Mesothelial cell of epicardium (in vitro differentiated cells): ENCODE data around the gene OPCML. TPM values are rescaled to one million over a fixed set of nuclear protein-coding genes. Genes with fewer than 3 reads are reported as not detected.
A peak's percentile ranks its signal among the peaks of the same experiment; 100 is the strongest.

Source experiments
- DNase-seq, 2 experiments: peaks; one replicate each; pipeline ENCODE4 v3.0.0; 2021; ENCODE audit warnings: low spot score in 2 of 2; ENCODE audit not compliant: unreplicated experiment in 2 of 2
- H3K27ac Mint-ChIP-seq: 2 replicates; pipeline ENCODE4 v1.8.0; 2021; ENCODE audit warnings: mixed read lengths
- H3K27me3 Mint-ChIP-seq: 2 replicates; pipeline ENCODE4 v1.8.0; 2021; ENCODE audit warnings: low read depth, mixed read lengths
- H3K36me3 Mint-ChIP-seq: 2 replicates; pipeline ENCODE4 v1.8.0; 2021; ENCODE audit warnings: mixed read lengths
- H3K4me1 Mint-ChIP-seq: 2 replicates; pipeline ENCODE4 v1.8.0; 2021; ENCODE audit warnings: mixed read lengths
- H3K4me3 Mint-ChIP-seq: 2 replicates; pipeline ENCODE4 v1.8.0; 2021; ENCODE audit warnings: mild to moderate bottlenecking, moderate library complexity, mixed read lengths
- H3K9me3 Mint-ChIP-seq: 2 replicates; pipeline ENCODE4 v1.8.0; 2021; ENCODE audit warnings: mixed read lengths
- CTCF ChIP-seq: fragments of 200-600 bp; sonication (generic); IDR thresholded peaks from one replicate; pipeline ENCODE4 v1.5.0; 2021; ENCODE audit warnings: antibody characterized with exemption; ENCODE audit not compliant: unreplicated experiment
- total RNA-seq: library from RNA; stranded (reverse); gene quantifications from 3 replicates; pipeline ENCODE4 v1.2.1, GENCODE V29; 2021

The OPCML gene
- total RNA-seq, 1 donor from 2014 or later = 3.0 TPM

- Mint-ChIP-seq H3K27ac (no peak overlapping the region), H3K27me3 (peaks cover 79% of the 10 kb centered on the region), H3K4me1 (no peaks in the 10 kb centered on the region), H3K9me3 (no peaks in the 10 kb centered on the region), H3K36me3 (no peaks in the 10 kb centered on the region), H3K4me3 (no peak overlapping the region)
- TF ChIP-seq CTCF = peak; percentile 95
- DNase-seq = peak; percentile 29 to 76
Measured at GRCh38 chr11:133134314-133135173, 397.8 kb downstream of the OPCML start.

DNA sequence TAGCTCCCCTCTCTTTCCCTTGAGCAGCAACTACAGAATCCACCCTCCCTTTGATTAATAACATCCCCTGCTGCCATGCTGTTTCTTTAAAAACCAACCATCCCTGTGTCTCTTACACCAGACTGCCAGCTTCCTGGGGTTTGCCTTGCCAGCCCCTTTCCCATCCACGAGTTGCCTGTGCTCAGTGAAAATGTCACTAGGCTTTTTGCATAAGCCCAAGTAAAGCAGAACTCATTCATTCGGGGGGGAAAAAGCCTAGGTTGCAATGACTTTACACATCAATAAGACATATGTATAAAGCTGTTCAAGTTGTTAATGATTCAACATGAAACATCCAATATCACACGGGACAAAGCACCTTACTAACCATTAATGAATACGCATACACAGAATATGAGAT lies 398.7 kb downstream of the OPCML start:
- no peak for DNase-seq
- H3K9me3 Mint-ChIP-seq = no peaks in the 10 kb centered on the region
- H3K4me1 Mint-ChIP-seq = no peaks in the 10 kb centered on the region
- no peak overlapping the region for H3K27ac Mint-ChIP-seq
- no peak for TF ChIP-seq CTCF
- H3K27me3 Mint-ChIP-seq = peaks cover 77% of the 10 kb centered on the region
- no peaks in the 10 kb centered on the region for H3K36me3 Mint-ChIP-seq
- H3K4me3 Mint-ChIP-seq = no peak overlapping the region

- Mint-ChIP-seq H3K27me3 (peaks cover 76% of the 10 kb centered on the region), H3K9me3 (no peaks in the 10 kb centered on the region), H3K27ac (no peak overlapping the region), H3K36me3 (no peaks in the 10 kb centered on the region), H3K4me3 (no peak overlapping the region), H3K4me1 (no peaks in the 10 kb centered on the region)
- no peak for TF ChIP-seq CTCF
- DNase-seq = no peak
Measured at GRCh38 chr11:133133050-133133449, 399.3 kb downstream of the OPCML start.

GRCh38 chr11:133127741-133128140 lies 404.6 kb downstream of the OPCML start:
- DNase-seq = no peak
- Mint-ChIP-seq H3K36me3 (no peaks in the 10 kb centered on the region), H3K27ac (no peak overlapping the region), H3K4me3 (no peak overlapping the region), H3K9me3 (no peaks in the 10 kb centered on the region), H3K4me1 (no peaks in the 10 kb centered on the region), H3K27me3 (peaks cover 45% of the 10 kb centered on the region)
- TF ChIP-seq CTCF = no peak

DNA sequence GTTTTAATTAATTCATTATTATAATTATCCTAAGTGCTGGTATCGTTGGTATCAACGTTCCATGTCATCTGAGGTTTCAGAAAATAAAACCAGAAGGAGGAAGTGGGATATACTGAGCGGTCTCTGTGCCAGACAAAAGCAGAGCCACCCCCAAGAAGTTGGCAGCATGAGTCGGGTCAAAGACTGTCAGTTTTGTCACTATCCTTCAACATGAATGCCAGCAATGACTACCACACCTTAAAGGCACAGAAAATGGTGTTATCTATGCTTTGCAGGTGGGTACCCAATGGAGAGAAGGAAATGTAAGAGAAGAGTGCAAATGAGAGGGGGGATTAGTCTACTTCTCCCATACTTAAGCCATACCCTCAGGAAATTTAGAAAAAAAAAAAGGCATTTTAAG lies 408.5 kb downstream of the OPCML start:
- DNase-seq = no peak
- Mint-ChIP-seq H3K27ac (no peak overlapping the region), H3K4me1 (peaks cover 2% of the 10 kb centered on the region), H3K36me3 (no peaks in the 10 kb centered on the region), H3K27me3 (peaks cover 23% of the 10 kb centered on the region), H3K9me3 (no peaks in the 10 kb centered on the region), H3K4me3 (no peak overlapping the region)
- TF ChIP-seq CTCF = no peak
